Neural cell (in vitro differentiated cells): Measurements from ENCODE around the gene SCN8A. TPM values are rescaled to one million over a fixed set of nuclear protein-coding genes. Genes with fewer than 3 reads are reported as not detected.

Experiments
- H2AFZ ChIP-seq: fragments of 200-600, 300-800 bp; sonication (generic), shearing (Covaris generic); 2 replicates; pipeline ENCODE4 v1.6.0; 2014; ENCODE audit warnings: low read depth, mild to moderate bottlenecking, antibody characterized with exemption, low read length, moderate library complexity
- H3F3A ChIP-seq: fragments of 200-600 bp; shearing (Covaris generic); 2 replicates; pipeline ENCODE4 v1.6.1; 2016; ENCODE audit warnings: mild to moderate bottlenecking, moderate library complexity, mixed read lengths, antibody characterized with exemption, low read length; ENCODE audit not compliant: insufficient read depth, poor library complexity, severe bottlenecking
- H3K27ac ChIP-seq: fragments of 200-600, 300-800 bp; sonication (generic), shearing (Covaris generic); 2 replicates; pipeline ENCODE4 v1.5.1; 2014; ENCODE audit warnings: mild to moderate bottlenecking, low read length, moderate library complexity
- H3K27me3 ChIP-seq: fragments of 300-800, 200-600 bp; sonication (generic), shearing (Covaris generic); 2 replicates; pipeline ENCODE4 v1.6.0; 2014; ENCODE audit warnings: mild to moderate bottlenecking, low read depth, low read length, moderate library complexity; ENCODE audit not compliant: insufficient read depth
- H3K36me3 ChIP-seq: fragments of 300-800, 200-600 bp; sonication (generic), shearing (Covaris generic); 2 replicates; pipeline ENCODE4 v1.5.1; 2014; ENCODE audit warnings: mild to moderate bottlenecking, antibody characterized with exemption, low read length, moderate library complexity; ENCODE audit not compliant: insufficient read depth
- H3K4me2 ChIP-seq: fragments of 300-800, 200-600 bp; sonication (generic), shearing (Covaris generic); 2 replicates; pipeline ENCODE4 v1.6.0; 2014; ENCODE audit warnings: mild to moderate bottlenecking, low read length
- H3K4me3 ChIP-seq: fragments of 300-800, 200-600 bp; sonication (generic), shearing (Covaris generic); 2 replicates; pipeline ENCODE4 v1.5.1; 2014; ENCODE audit warnings: mild to moderate bottlenecking, low read length, moderate library complexity
- H3K79me2 ChIP-seq: fragments of 200-600 bp; shearing (Covaris generic); replicated peaks from 2 replicates; pipeline ENCODE4 v1.6.0; 2014; ENCODE audit warnings: mild to moderate bottlenecking, low read length, moderate library complexity; ENCODE audit not compliant: insufficient read depth
- H3K9ac ChIP-seq: fragments of 300-800, 200-600 bp; sonication (generic), shearing (Covaris generic); 2 replicates; pipeline ENCODE4 v1.6.1; 2016; ENCODE audit warnings: mild to moderate bottlenecking, low read length, mixed read lengths
- H3K9me2 ChIP-seq: fragments of 200-600 bp; shearing (Covaris generic); 2 replicates; pipeline ENCODE4 v1.6.1; 2016; ENCODE audit warnings: mild to moderate bottlenecking, low read length, mixed read lengths; ENCODE audit not compliant: insufficient read depth
- H3K9me3 ChIP-seq: fragments of 200-600, 300-800 bp; sonication (generic), shearing (Covaris generic); 2 replicates; pipeline ENCODE4 v1.6.1; 2016; ENCODE audit warnings: mild to moderate bottlenecking, mixed run types, low read length, moderate library complexity, mixed read lengths
- H4K20me1 ChIP-seq: fragments of 200-600 bp; shearing (Covaris generic); 2 replicates; pipeline ENCODE4 v1.6.1; 2016; ENCODE audit warnings: mild to moderate bottlenecking, mixed run types; ENCODE audit not compliant: insufficient read depth
- CTCF ChIP-seq: fragments of 450-650 bp; IDR thresholded peaks from 2 replicates; pipeline ENCODE4 v1.5.1; 2014; ENCODE audit warnings: antibody characterized with exemption, mild to moderate bottlenecking, moderate library complexity; ENCODE audit not compliant: poor library complexity, severe bottlenecking
- EP300 ChIP-seq: fragments of 450-650 bp; conservative IDR thresholded peaks from 2 replicates; pipeline ENCODE4 v1.6.1; 2014; ENCODE audit warnings: antibody characterized with exemption, mild to moderate bottlenecking, moderate library complexity; ENCODE audit not compliant: poor library complexity, severe bottlenecking
- EZH2 ChIP-seq: fragments of 200-600, 300-800 bp; shearing (Covaris generic), sonication (generic); IDR thresholded peaks from 2 replicates; pipeline ENCODE4 v1.6.1; 2014; ENCODE audit warnings: antibody characterized with exemption, low read length, borderline replicate concordance, mild to moderate bottlenecking; ENCODE audit not compliant: insufficient read depth, poor library complexity, severe bottlenecking
- MXI1 ChIP-seq: fragments of 450-650 bp; conservative IDR thresholded peaks from 2 replicates; pipeline ENCODE4 v1.6.1; 2014; ENCODE audit warnings: antibody characterized with exemption, mild to moderate bottlenecking; ENCODE audit not compliant: poor library complexity, severe bottlenecking
- POLR2AphosphoS5 ChIP-seq: IDR thresholded peaks from 2 replicates; pipeline ENCODE4 v1.6.1; 2012
- RAD21 ChIP-seq: fragments of 450-650 bp; conservative IDR thresholded peaks from 2 replicates; pipeline ENCODE4 v1.6.1; 2014; ENCODE audit warnings: antibody characterized with exemption, mild to moderate bottlenecking, moderate library complexity
- REST ChIP-seq: IDR thresholded peaks from 2 replicates; pipeline ENCODE4 v1.6.1; 2012; ENCODE audit warnings: borderline replicate concordance
- SMC3 ChIP-seq: fragments of 450-650 bp; conservative IDR thresholded peaks from 2 replicates; pipeline ENCODE4 v1.6.1; 2014; ENCODE audit warnings: antibody characterized with exemption, mild to moderate bottlenecking, moderate library complexity; ENCODE audit not compliant: poor library complexity
- TAF1 ChIP-seq: IDR thresholded peaks from 2 replicates; pipeline ENCODE4 v1.6.1; 2012; ENCODE audit warnings: low read depth
- polyA plus RNA-seq: library from polyadenylated mRNA; depleted of rRNA; stranded (reverse); fragments of >200 nt; gene quantifications from 2 replicates; pipeline ENCODE4 v1.2.3, GENCODE V29; 2014

The SCN8A gene
- polyA plus RNA-seq, 1 donor from 2014 or later: 14.2 TPM

GRCh38 chr12:51821440-51822260 lies 230.6 kb downstream of the SCN8A start:
- Histone ChIP-seq H3K27me3 (no peaks in the 10 kb centered on the region), H4K20me1 (no peaks in the 10 kb centered on the region), H3K27ac (no peak overlapping the region), H2AFZ (no peak overlapping the region), H3K9ac (no peak overlapping the region), H3K9me2 (no peaks in the 10 kb centered on the region), H3K36me3 (no peaks in the 10 kb centered on the region), H3K4me2 (no peak overlapping the region), H3K4me3 (no peak overlapping the region), H3K9me3 (no peaks in the 10 kb centered on the region), H3F3A (no peaks in the 10 kb centered on the region), H3K79me2 (no peaks in the 10 kb centered on the region)
- no peak for TF ChIP-seq REST
- no peak for TF ChIP-seq SMC3
- no peak for TF ChIP-seq EP300
- TF ChIP-seq POLR2AphosphoS5: no peak
- no peak for TF ChIP-seq EZH2
- TF ChIP-seq MXI1: no peak
- no peak for TF ChIP-seq CTCF
- TF ChIP-seq RAD21: no peak
- TF ChIP-seq TAF1: no peak

GRCh38 chr12:51822261-51822616 lies 231.2 kb downstream of the SCN8A start:
- Histone ChIP-seq H3K27ac (no peak overlapping the region), H3K9me3 (no peaks in the 10 kb centered on the region), H3K9me2 (no peaks in the 10 kb centered on the region), H3K36me3 (no peaks in the 10 kb centered on the region), H3K4me2 (no peak overlapping the region), H4K20me1 (no peaks in the 10 kb centered on the region), H3K9ac (no peak overlapping the region), H2AFZ (no peak overlapping the region), H3K79me2 (no peaks in the 10 kb centered on the region), H3K27me3 (no peaks in the 10 kb centered on the region), H3F3A (no peaks in the 10 kb centered on the region), H3K4me3 (no peak overlapping the region)
- TF ChIP-seq CTCF (no peak), SMC3 (no peak), EP300 (no peak), RAD21 (no peak), POLR2AphosphoS5 (no peak), MXI1 (no peak), TAF1 (no peak)
